ENCODE measurements around the gene ATXN2. TPM values are rescaled to one million over a fixed set of nuclear protein-coding genes. Genes with fewer than 3 reads are reported as not detected.

ATXN2 gene
- total and polyA plus RNA-seq, 9 of the 15 experiments (the other 6 are each of a cell fraction or from before 2014, with no cell fraction given), result 16.8 to 67.8 (median 29.3) TPM

- TF ChIP-seq ARNT (IDR thresholded peaks at IDR 0.05) (no peak), ZNF584 (CRISPR knock-in tag; IDR thresholded peaks at IDR 0.05; ENCODE audit: low read depth) (no peak), HNRNPLL (IDR thresholded peaks at IDR 0.05; ENCODE audit: low read depth, low read length, poor library complexity, severe bottlenecking) (peak; percentile 40), TARDBP (IDR thresholded peaks at IDR 0.05) (no peak), SMAD1 (IDR thresholded peaks at IDR 0.05; ENCODE audit: low read depth, low read length, partially characterized antibody) (peak; percentile 76), ZNF384 (IDR thresholded peaks at IDR 0.05; ENCODE audit: low read depth, low read length) (peak; percentile 50; the same call in 1 of the 2 replicates), MXD1 (CRISPR knock-in tag; IDR thresholded peaks at IDR 0.05; ENCODE audit: borderline replicate concordance, poor library complexity, severe bottlenecking) (no peak), NEUROD1 (IDR thresholded peaks at IDR 0.05; ENCODE audit: borderline replicate concordance, low read depth, low read length, partially characterized antibody) (peak; percentile 79), CBX1 (IDR thresholded peaks at IDR 0.05; ENCODE audit: low read depth) (no peak), KAT2B (IDR thresholded peaks at IDR 0.05; ENCODE audit: low read depth, low read length) (no peak), ZNF175 (CRISPR knock-in tag; IDR thresholded peaks at IDR 0.05; ENCODE audit: low read depth) (no peak), IRF2 (CRISPR knock-in tag; IDR thresholded peaks at IDR 0.05) (no peak), ZNF507 (tag; conservative IDR thresholded peaks at IDR 0.05) (no peak), PHB2 (IDR thresholded peaks at IDR 0.05; ENCODE audit: low read depth) (no peak), BRD4 (IDR thresholded peaks at IDR 0.05) (peak; percentile 91; the same call in 1 of the 2 replicates), TAF15 (IDR thresholded peaks at IDR 0.05; ENCODE audit: low read depth, low read length) (no peak), ILF3 (IDR thresholded peaks at IDR 0.05; ENCODE audit: borderline replicate concordance) (0 out of 2 replicates have a peak, but pooled peaks have one; percentile 34), ZNF124 (CRISPR knock-in tag; IDR thresholded peaks at IDR 0.05) (no peak), SETDB1 (IDR thresholded peaks at IDR 0.05; ENCODE audit: low read length) (no peak), E2F6 (IDR thresholded peaks at IDR 0.05; ENCODE audit: borderline replicate concordance in 1 of 2, extremely low read depth in 1 of 2, insufficient read depth in 1 of 2, insufficient read length in 1 of 2, low read depth in 1 of 2, low read length in 1 of 2, poor library complexity in 1 of 2, severe bottlenecking in 1 of 2) (peak in 1 of 2 experiments; percentile 50), YY1 (IDR thresholded peaks at IDR 0.05; ENCODE audit: borderline replicate concordance in 1 of 3, control insufficient read depth in 1 of 3, extremely low read depth in 1 of 3, insufficient read depth in 3 of 3, insufficient read length in 1 of 3, insufficient replicate concordance in 2 of 3, low read depth in 1 of 3, low read length in 2 of 3) (peak in 2 of 3 experiments; percentile 33 to 57), ZNF134 (CRISPR knock-in tag; conservative IDR thresholded peaks at IDR 0.05) (no peak), NFXL1 (CRISPR knock-in tag; IDR thresholded peaks at IDR 0.05) (no peak), ZBTB2 (IDR thresholded peaks at IDR 0.05) (no peak), BHLHE40 (IDR thresholded peaks at IDR 0.05; ENCODE audit: low read length) (peak; percentile 98), ZNF253 (CRISPR knock-in tag; conservative IDR thresholded peaks at IDR 0.05) (no peak)
Observed at GRCh38 chr12:111405149-111405858, 193.8 kb downstream of the ATXN2 start (continued).

All from K562 (cell line).